CD14-positive monocyte (primary cell): ENCODE results near the gene DENND5B. TPM values are rescaled to one million over a fixed set of nuclear protein-coding genes. Genes with fewer than 3 reads are reported as not detected.

Experiments
- DNase-seq, 3 donors: peaks; one replicate each; pipeline ENCODE4 v3.0.0-alpha.2; 2011 to 2022
- H2AFZ ChIP-seq: 2 replicates; pipeline ENCODE4 v1.6.0; 2012; ENCODE audit warnings: mild to moderate bottlenecking, low read depth, low read length, inconsistent platforms; ENCODE audit not compliant: insufficient read depth, poor library complexity, severe bottlenecking
- H3K27ac ChIP-seq, 2 donors: 1 replicate in 1 of 2; 2 replicates in 1 of 2; pipeline ENCODE4 v1.5.1; 2012 to 2013; ENCODE audit warnings: low read length in 2 of 2, control low read depth in 1 of 2, inconsistent platforms in 1 of 2, low read depth in 1 of 2, mild to moderate bottlenecking in 1 of 2
- H3K27me3 ChIP-seq, 2 donors: one replicate each; pipeline versions ENCODE4 v1.6.0 to v1.6.1; 2011 to 2013; ENCODE audit warnings: low read length in 2 of 2; ENCODE audit not compliant: control insufficient read depth in 2 of 2, insufficient read depth in 2 of 2
- H3K36me3 ChIP-seq, 2 donors: replicated peaks in 1 of 2; 1 replicate in 1 of 2; 2 replicates in 1 of 2; pipeline versions ENCODE4 v1.5.1 to v1.6.1; 2012 to 2013; ENCODE audit warnings: low read length in 2 of 2, control low read depth in 1 of 2, inconsistent platforms in 1 of 2, mild to moderate bottlenecking in 1 of 2; ENCODE audit not compliant: insufficient read depth in 2 of 2, control insufficient read depth in 1 of 2
- H3K4me1 ChIP-seq, 2 donors: 1 replicate in 1 of 2; 2 replicates in 1 of 2; pipeline versions ENCODE4 v1.5.1 to v1.6.1; 2012 to 2013; ENCODE audit warnings: low read length in 2 of 2, control low read depth in 1 of 2, inconsistent platforms in 1 of 2, mild to moderate bottlenecking in 1 of 2, moderate library complexity in 1 of 2; ENCODE audit not compliant: insufficient read depth in 2 of 2, control insufficient read depth in 1 of 2
- H3K4me2 ChIP-seq: replicated peaks from 2 replicates; pipeline ENCODE3; 2012; ENCODE audit warnings: low read length, moderate library complexity, mild to moderate bottlenecking; ENCODE audit not compliant: poor library complexity, severe bottlenecking; ENCODE audit errors: extremely low read depth
- H3K4me3 ChIP-seq, 3 experiments: fragments of 200-600 bp in 1 of 3; sonication (generic) in 1 of 3; replicated peaks in 1 of 3; 1 replicate in 2 of 3; 2 replicates in 1 of 3; pipeline ENCODE4 v1.5.1; 2011 to 2013; ENCODE audit warnings: low read length in 3 of 3, mild to moderate bottlenecking in 3 of 3, control low read depth in 2 of 3, low read depth in 2 of 3, inconsistent platforms in 1 of 3, moderate library complexity in 1 of 3
- H3K79me2 ChIP-seq: 2 replicates; pipeline ENCODE4 v1.6.0; 2012; ENCODE audit warnings: mild to moderate bottlenecking, control low read depth, inconsistent platforms, low read length, moderate library complexity; ENCODE audit not compliant: insufficient read depth
- H3K9ac ChIP-seq: 2 replicates; pipeline ENCODE4 v1.6.0; 2017; ENCODE audit warnings: low read length, mild to moderate bottlenecking; ENCODE audit not compliant: insufficient read depth, poor library complexity, severe bottlenecking
- H3K9me3 ChIP-seq, 2 donors: replicated peaks in 1 of 2; 1 replicate in 1 of 2; 2 replicates in 1 of 2; pipeline versions ENCODE4 v1.5.1 to v1.6.1; 2012 to 2013; ENCODE audit warnings: low read length in 2 of 2, control low read depth in 1 of 2; ENCODE audit not compliant: control insufficient read depth in 1 of 2, insufficient read depth in 1 of 2
- H4K20me1 ChIP-seq: 2 replicates; pipeline ENCODE4 v1.6.0; 2012; ENCODE audit warnings: mild to moderate bottlenecking, low read length, control low read depth, moderate library complexity; ENCODE audit not compliant: insufficient read depth
- H3K27ac Mint-ChIP-seq, 7 donors: one replicate each; pipeline ENCODE4 v1.8.0; 2020; ENCODE audit warnings: mild to moderate bottlenecking in 7 of 7, mixed read lengths in 7 of 7, moderate library complexity in 6 of 7, inconsistent platforms in 2 of 7
- H3K27me3 Mint-ChIP-seq, 3 donors: one replicate each; pipeline ENCODE4 v1.8.0; 2021 to 2022; ENCODE audit warnings: low read depth in 3 of 3, mild to moderate bottlenecking in 3 of 3, mixed read lengths in 3 of 3, moderate library complexity in 3 of 3, inconsistent platforms in 1 of 3
- H3K36me3 Mint-ChIP-seq, 2 donors: one replicate each; pipeline ENCODE4 v1.8.0; 2020; ENCODE audit warnings: mixed read lengths in 2 of 2, inconsistent platforms in 1 of 2, mild to moderate bottlenecking in 1 of 2
- H3K4me1 Mint-ChIP-seq: one replicate; pipeline ENCODE4 v1.8.0; 2020; ENCODE audit warnings: mild to moderate bottlenecking, mixed read lengths
- H3K4me3 Mint-ChIP-seq, 2 donors: one replicate each; pipeline ENCODE4 v1.8.0; 2020; ENCODE audit warnings: mild to moderate bottlenecking in 2 of 2, mixed read lengths in 2 of 2, moderate library complexity in 1 of 2
- H3K9me3 Mint-ChIP-seq, 7 donors: one replicate each; pipeline ENCODE4 v1.8.0; 2020 to 2022; ENCODE audit warnings: mixed read lengths in 7 of 7, mild to moderate bottlenecking in 6 of 7, moderate library complexity in 6 of 7, inconsistent platforms in 2 of 7
- WGBS: methylation state at CpG from one replicate; pipeline ENCODE4 v1.1.5; 2013; ENCODE audit warnings: missing lambda C conversion rate; ENCODE audit not compliant: insufficient coverage; 5-methylcytosine and 5-hydroxymethylcytosine counted together
- intact Hi-C, 2 donors: fragments of 100-400 bp; cut with micrococcal nuclease; formaldehyde crosslinking; loops; one replicate each; pipeline versions ENCODE4 v1.15.0 to v1.15.1; 2023
- polyA plus RNA-seq, 3 donors: library from polyadenylated mRNA; depleted of rRNA in 1 of 3; unstranded in 2 of 3; stranded (reverse) in 1 of 3; fragments of 300-500 nt in 2 of 3; fragments of >200 nt in 1 of 3; fragmentation: Illumina TruSeq in 2 of 3; gene quantifications; 1 replicate in 2 of 3; 2 replicates in 1 of 3; pipeline ENCODE4 v1.2.3, GENCODE V29; 2012 to 2021
- TF ChIP-seq, protein P1 (sequence below): fragments of 200-600 bp; IDR thresholded peaks from one replicate; pipeline ENCODE4 v1.8.0; 2022; ENCODE audit warnings: antibody characterized with exemption, mild to moderate bottlenecking

The DENND5B gene
- polyA plus RNA-seq, 3 donors, result 0.23 to 0.36 (median 0.36) TPM

- Mint-ChIP-seq H3K27me3 (peaks cover 3 to 11% (median 9%) of the 10 kb centered on the region in 3 donors), H3K4me3 (no peak overlapping the region), H3K36me3 (no peaks in the 10 kb centered on the region), H3K9me3 (peaks cover 0 to 5% (median 0%) of the 10 kb centered on the region in 7 donors), H3K4me1 (peaks cover 6% of the 10 kb centered on the region), H3K27ac (no peak overlapping the region)
- no peaks in the 10 kb centered on the region for H3K79me2 ChIP-seq
- H3K4me3 ChIP-seq, result no peak overlapping the region
- no peaks in the 10 kb centered on the region for H3K36me3 ChIP-seq
- 79% methylated on average over 4 of the region's 4 CpGs for WGBS
- H3K27ac ChIP-seq, result no peak overlapping the region
- TF ChIP-seq, protein P1, sequence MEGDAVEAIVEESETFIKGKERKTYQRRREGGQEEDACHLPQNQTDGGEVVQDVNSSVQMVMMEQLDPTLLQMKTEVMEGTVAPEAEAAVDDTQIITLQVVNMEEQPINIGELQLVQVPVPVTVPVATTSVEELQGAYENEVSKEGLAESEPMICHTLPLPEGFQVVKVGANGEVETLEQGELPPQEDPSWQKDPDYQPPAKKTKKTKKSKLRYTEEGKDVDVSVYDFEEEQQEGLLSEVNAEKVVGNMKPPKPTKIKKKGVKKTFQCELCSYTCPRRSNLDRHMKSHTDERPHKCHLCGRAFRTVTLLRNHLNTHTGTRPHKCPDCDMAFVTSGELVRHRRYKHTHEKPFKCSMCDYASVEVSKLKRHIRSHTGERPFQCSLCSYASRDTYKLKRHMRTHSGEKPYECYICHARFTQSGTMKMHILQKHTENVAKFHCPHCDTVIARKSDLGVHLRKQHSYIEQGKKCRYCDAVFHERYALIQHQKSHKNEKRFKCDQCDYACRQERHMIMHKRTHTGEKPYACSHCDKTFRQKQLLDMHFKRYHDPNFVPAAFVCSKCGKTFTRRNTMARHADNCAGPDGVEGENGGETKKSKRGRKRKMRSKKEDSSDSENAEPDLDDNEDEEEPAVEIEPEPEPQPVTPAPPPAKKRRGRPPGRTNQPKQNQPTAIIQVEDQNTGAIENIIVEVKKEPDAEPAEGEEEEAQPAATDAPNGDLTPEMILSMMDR, result no peak
- no peak for DNase-seq
- H3K27me3 ChIP-seq, result no peaks in the 10 kb centered on the region
- no peaks in the 10 kb centered on the region for H3K9me3 ChIP-seq
- no peaks in the 10 kb centered on the region for H4K20me1 ChIP-seq
- peaks cover 0 to 3% of the 10 kb centered on the region in 2 donors for H3K4me1 ChIP-seq
- no peak overlapping the region for H3K9ac ChIP-seq
- H3K4me2 ChIP-seq, result no peak overlapping the region
- no peak overlapping the region for H2AFZ ChIP-seq
- intact Hi-C loops, result no loop called here
Observed at GRCh38 chr12:31599053-31599452, 8.1 kb upstream of the DENND5B start.

GRCh38 chr12:31597066-31597465, 6.1 kb upstream of the DENND5B start:
- H3K9me3 ChIP-seq, result no peaks in the 10 kb centered on the region
- no peaks in the 10 kb centered on the region for H3K79me2 ChIP-seq
- Mint-ChIP-seq H3K4me1 (no peaks in the 10 kb centered on the region), H3K36me3 (no peaks in the 10 kb centered on the region), H3K27me3 (peaks cover 8 to 21% (median 12%) of the 10 kb centered on the region in 3 donors), H3K27ac (no peak overlapping the region), H3K4me3 (peak overlapping the region in 1 of 2 donors; percentile 28), H3K9me3 (peaks cover 0 to 5% (median 0%) of the 10 kb centered on the region in 7 donors)
- TF ChIP-seq, protein P1, result no peak
- H3K4me2 ChIP-seq, result no peak overlapping the region
- no peaks in the 10 kb centered on the region for H3K36me3 ChIP-seq
- H3K4me1 ChIP-seq, result no peaks in the 10 kb centered on the region
- H2AFZ ChIP-seq, result no peak overlapping the region
- intact Hi-C loops, result no loop called here
- DNase-seq, result no peak
- H3K4me3 ChIP-seq, result no peak overlapping the region
- WGBS, result 88% methylated on average over 4 of the region's 8 CpGs
- no peak overlapping the region for H3K27ac ChIP-seq
- H3K27me3 ChIP-seq, result peaks cover 2% of the 10 kb centered on the region in 2 donors
- no peak overlapping the region for H3K9ac ChIP-seq
- H4K20me1 ChIP-seq, result no peaks in the 10 kb centered on the region
